GM12891 (cell line): ENCODE data around the gene RGS3.

Experiments used
- DNase-seq: peaks from one replicate; pipeline ENCODE4 v3.0.0; 2011; ENCODE audit warnings: low spot score; ENCODE audit not compliant: insufficient read length
- FAIRE-seq: peaks from 2 replicates; lab custom pipeline; 2011; peaks lifted over from hg19 to GRCh38; lab: Jason Lieb, UNC
- PAX5 ChIP-seq: IDR thresholded peaks from 2 replicates; pipeline ENCODE4 v1.6.1; 2011; ENCODE audit warnings: low read length, moderate library complexity, mild to moderate bottlenecking; ENCODE audit not compliant: insufficient read depth, severe bottlenecking
- POLR2A ChIP-seq: IDR thresholded peaks from 2 replicates; pipeline ENCODE4 v1.6.1; 2011; ENCODE audit warnings: low read depth, low read length, control low read depth
- POLR2AphosphoS5 ChIP-seq: IDR thresholded peaks from 2 replicates; pipeline ENCODE4 v1.6.1; 2011; ENCODE audit warnings: low read depth, low read length, control low read depth
- POU2F2 ChIP-seq: IDR thresholded peaks from 2 replicates; pipeline ENCODE4 v1.6.1; 2011; ENCODE audit warnings: low read depth, mild to moderate bottlenecking, control low read depth, low read length, moderate library complexity
- SPI1 ChIP-seq: IDR thresholded peaks from 2 replicates; pipeline ENCODE4 v1.6.1; 2011; ENCODE audit warnings: low read depth, low read length, control low read depth
- TAF1 ChIP-seq: IDR thresholded peaks from 2 replicates; pipeline ENCODE4 v1.6.1; 2011; ENCODE audit warnings: low read depth, low read length, control low read depth

RGS3 gene

GRCh38 chr9:113592876-113593575 lies 129.5 kb downstream of the RGS3 start:
- FAIRE-seq, result no peak
- TF ChIP-seq PAX5, result no peak
- no peak for TF ChIP-seq POLR2A
- no peak for TF ChIP-seq TAF1
- no peak for TF ChIP-seq SPI1
- no peak for TF ChIP-seq POU2F2
- TF ChIP-seq POLR2AphosphoS5, result no peak
- DNase-seq, result no peak

DNA sequence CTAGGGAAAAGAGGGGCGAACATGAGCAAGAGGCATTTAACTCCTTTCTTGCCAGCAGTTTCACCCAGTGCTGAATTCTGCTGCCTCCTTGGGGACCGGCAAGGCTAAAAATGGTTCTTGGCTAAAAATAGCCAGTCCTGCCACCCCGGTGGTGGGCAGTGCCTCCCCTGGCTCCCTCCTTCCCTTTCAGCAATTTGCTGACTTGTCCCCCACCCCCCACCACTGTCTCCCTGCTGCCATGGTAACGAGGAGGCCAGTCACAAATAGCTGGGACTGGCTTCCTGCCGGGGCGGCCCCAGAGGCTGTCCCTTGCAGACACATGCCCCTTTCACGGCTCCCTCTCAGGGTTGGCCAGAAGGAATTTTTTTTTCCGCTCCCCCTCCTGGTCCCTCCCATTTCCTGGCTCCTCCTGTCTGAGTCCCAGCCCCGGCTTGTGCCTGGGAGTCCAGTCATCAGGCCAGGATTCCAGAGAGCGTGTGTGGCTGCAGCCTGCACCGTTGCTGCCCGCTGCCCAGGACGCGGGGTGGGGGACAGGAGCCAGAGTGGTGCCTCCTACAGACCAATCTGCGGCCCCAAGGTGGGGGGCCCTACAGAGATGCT lies 130.3 kb downstream of the RGS3 start:
- TF ChIP-seq POLR2A (no peak), POU2F2 (no peak), SPI1 (no peak), PAX5 (no peak), POLR2AphosphoS5 (no peak), TAF1 (no peak)
- DNase-seq (peak; percentile 66), FAIRE-seq (peak; percentile 74)

DNA sequence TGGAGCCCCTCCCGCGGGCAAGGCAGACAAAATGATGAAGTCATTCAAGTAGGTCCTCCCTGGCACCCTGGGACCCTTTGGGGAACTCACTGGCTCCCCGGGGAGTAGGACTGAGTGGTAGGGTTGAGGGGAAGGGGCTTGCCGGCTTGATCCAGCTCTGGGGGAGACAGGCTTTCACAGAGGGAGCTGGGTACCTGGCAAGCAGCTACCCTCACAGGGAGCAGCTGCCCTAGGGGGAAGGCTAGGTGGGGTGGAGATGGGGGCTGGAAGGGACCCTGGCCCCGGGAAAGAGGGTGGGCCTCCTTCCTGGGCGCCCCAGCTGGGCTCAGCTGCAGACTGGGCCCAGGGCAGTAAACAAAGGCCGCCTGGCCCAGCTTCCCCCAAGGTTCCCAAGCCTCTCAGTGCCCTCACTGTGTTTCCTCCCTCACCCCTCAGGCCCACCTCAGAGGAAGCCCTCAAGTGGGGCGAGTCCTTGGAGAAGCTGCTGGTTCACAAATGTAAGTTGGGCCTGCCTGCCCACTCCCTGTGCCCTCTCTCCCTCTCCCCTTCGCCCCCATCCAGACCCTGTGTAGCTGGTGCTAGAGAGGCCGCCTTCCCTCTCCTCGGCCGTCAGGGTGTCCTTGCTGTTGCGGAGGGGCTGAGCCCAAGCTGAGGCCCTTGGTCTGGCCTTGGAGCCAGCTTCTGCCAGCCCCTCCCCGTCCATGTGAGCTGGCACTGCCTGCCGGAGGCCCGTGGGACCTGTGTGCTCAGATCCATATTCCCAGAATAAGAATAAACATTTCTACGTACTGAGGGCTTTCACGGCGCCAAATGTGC lies 131.2 kb downstream of the RGS3 start:
- DNase-seq (no peak), FAIRE-seq (no peak)
- TF ChIP-seq TAF1 (no peak), POU2F2 (no peak), PAX5 (no peak), POLR2AphosphoS5 (no peak), POLR2A (no peak), SPI1 (no peak)

- FAIRE-seq (no peak), DNase-seq (no peak)
- TF ChIP-seq POU2F2, result no peak
- TF ChIP-seq TAF1, result no peak
- TF ChIP-seq POLR2A, result no peak
- no peak for TF ChIP-seq POLR2AphosphoS5
- no peak for TF ChIP-seq PAX5
- no peak for TF ChIP-seq SPI1
These were observed 133.2 kb downstream of the RGS3 start for GRCh38 chr9:113596616-113597320.

DNA sequence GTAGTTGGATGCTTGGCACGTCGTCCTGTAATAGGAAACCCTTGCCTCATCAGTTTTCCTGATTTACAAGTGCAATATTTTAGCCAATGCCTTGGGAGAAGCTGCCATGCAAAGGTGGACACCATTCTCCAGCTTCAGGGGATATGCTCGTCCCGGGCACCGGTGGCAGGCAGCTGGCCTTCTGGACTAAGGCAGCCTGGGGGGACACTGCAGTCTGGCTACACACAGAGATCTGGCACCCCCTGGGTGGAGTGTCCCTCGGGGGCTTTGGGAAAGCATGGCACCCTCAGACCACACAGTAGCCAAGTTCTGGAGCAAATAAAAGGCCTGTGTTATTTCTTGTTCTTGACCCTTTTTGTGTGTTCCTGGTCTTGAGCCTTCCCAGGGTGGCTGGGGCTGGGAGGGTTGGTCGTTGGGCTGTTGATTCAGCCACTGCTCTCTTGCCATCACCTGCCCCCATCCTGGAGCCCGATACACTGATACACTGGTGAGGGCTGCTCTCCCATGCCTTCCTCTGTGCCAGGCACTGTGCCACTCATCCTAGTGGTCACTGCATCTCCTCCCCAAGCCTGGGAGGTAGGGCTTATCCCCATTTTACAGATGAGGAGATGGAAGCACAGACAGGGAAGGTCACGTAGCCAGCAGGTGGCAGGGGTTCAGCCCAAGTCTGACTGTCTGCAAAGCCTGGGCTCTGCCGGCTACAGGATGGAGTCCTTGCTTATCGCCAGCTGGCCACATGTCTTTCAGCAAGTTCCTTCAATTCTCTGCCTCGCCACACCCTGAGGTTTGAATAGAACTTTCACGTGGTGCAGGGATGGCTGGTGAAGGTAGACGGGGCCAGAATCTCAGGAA lies 134.1 kb downstream of the RGS3 start:
- no peak for FAIRE-seq
- TF ChIP-seq PAX5 (no peak), POU2F2 (no peak), SPI1 (no peak), POLR2AphosphoS5 (no peak), TAF1 (no peak), POLR2A (no peak)
- no peak for DNase-seq

- DNase-seq, result no peak
These were observed 134.9 kb downstream of the RGS3 start for GRCh38 chr9:113598451-113598850.

GRCh38 chr9:113598883-113599282 lies 135.4 kb downstream of the RGS3 start:
- DNase-seq (no peak), FAIRE-seq (no peak)
- TF ChIP-seq TAF1 (no peak), SPI1 (no peak), POLR2AphosphoS5 (no peak), PAX5 (no peak), POLR2A (no peak), POU2F2 (no peak)

More at GRCh38 chr9:113598451-113598850, 134.9 kb downstream of the RGS3 start:
- TF ChIP-seq SPI1, result no peak
- no peak for FAIRE-seq

- TF ChIP-seq POU2F2, result no peak
- no peak for TF ChIP-seq POLR2AphosphoS5
- TF ChIP-seq TAF1, result no peak
- no peak for TF ChIP-seq SPI1
- TF ChIP-seq PAX5, result no peak
- TF ChIP-seq POLR2A, result no peak
- DNase-seq (no peak), FAIRE-seq (no peak)
These were observed 136.1 kb downstream of the RGS3 start for GRCh38 chr9:113599646-113600022.
